ENCODE measurements around the gene B3GAT3.

B3GAT3 gene

DNA sequence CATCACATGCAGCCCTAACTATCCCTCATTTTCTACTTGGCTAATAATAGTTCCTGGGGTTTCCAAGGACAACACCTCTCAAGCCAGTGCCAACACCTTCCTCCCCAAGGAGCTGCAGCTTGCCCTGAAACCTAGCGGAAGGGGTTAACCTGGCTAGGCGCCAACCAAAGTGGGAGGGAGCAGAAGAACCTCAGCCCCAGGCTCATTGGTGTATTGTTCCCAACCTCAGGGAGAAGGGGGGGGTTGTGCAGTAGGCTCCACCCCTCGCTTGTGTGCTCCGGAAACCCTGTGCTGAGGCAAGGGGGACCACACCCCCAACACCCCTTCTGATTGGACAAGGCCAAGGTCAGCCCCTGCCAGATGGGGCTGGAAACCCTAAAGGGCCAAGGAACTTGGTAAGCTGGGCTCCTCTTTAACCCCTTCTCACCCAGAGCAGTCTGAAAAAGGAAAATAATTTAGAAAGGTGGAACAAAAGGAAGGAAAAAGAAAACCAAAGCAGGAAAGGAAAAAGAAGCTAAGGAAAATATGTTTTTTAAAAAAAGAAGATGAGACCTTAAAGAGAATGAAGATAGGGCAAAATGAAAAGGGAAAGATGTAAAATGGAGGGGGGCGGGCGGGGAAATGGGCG, 22.6 kb downstream of the B3GAT3 start:
- POLR2A ChIA-PET (ENCODE audit: low non-redundant PET): interaction anchor here (0.5 to 0.6 kb wide), 2 partner anchors 19 to 20 kb away, joined by 3 to 5 read pairs; no protein-coding TSS in a partner anchor

DNA sequence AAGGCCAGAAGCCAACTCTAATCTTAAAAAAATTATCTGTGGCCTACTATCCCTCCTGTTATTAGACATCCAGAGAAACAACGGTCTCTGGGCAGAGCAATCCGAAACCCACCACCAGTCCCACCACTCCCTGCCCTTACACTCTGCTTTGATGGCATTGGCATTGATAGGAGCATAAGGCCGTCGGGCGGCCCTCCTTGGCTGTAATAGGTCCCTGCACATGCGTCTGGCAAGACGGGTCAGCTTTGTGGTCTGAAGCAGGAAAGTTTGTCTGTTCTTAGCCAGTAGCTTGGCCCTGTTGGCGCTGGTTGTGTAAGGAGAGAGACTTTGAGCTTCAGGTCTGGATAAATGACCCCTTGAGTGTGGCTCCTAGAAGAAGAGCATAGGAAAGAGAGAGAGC, 26.7 kb downstream of the B3GAT3 start:
- TF ChIP-seq, protein P1, sequence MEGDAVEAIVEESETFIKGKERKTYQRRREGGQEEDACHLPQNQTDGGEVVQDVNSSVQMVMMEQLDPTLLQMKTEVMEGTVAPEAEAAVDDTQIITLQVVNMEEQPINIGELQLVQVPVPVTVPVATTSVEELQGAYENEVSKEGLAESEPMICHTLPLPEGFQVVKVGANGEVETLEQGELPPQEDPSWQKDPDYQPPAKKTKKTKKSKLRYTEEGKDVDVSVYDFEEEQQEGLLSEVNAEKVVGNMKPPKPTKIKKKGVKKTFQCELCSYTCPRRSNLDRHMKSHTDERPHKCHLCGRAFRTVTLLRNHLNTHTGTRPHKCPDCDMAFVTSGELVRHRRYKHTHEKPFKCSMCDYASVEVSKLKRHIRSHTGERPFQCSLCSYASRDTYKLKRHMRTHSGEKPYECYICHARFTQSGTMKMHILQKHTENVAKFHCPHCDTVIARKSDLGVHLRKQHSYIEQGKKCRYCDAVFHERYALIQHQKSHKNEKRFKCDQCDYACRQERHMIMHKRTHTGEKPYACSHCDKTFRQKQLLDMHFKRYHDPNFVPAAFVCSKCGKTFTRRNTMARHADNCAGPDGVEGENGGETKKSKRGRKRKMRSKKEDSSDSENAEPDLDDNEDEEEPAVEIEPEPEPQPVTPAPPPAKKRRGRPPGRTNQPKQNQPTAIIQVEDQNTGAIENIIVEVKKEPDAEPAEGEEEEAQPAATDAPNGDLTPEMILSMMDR (conservative IDR thresholded peaks at IDR 0.05; ENCODE audit: low read depth): no peak
- H3K27ac ChIP-seq: peak overlapping the region; percentile 91
- ChIA-PET CTCF (no interaction called here), POLR2A (ENCODE audit: low non-redundant PET) (no interaction called here)
- no peak for DNase-seq (ENCODE audit: low spot score)

More for the DNA sequence above, 22.6 kb downstream of the B3GAT3 start:
- TF ChIP-seq, protein P1 (conservative IDR thresholded peaks at IDR 0.05; ENCODE audit: low read depth): no peak
- peak overlapping the region; percentile 98 for H3K27ac ChIP-seq
- CTCF ChIA-PET: interaction anchor here (0.6 to 1.2 kb wide), 2 partner anchors 44 to 187 kb away, joined by 3 to 6 read pairs; no protein-coding TSS in a partner anchor
- DNase-seq (ENCODE audit: low spot score): peak; percentile 98

DNA sequence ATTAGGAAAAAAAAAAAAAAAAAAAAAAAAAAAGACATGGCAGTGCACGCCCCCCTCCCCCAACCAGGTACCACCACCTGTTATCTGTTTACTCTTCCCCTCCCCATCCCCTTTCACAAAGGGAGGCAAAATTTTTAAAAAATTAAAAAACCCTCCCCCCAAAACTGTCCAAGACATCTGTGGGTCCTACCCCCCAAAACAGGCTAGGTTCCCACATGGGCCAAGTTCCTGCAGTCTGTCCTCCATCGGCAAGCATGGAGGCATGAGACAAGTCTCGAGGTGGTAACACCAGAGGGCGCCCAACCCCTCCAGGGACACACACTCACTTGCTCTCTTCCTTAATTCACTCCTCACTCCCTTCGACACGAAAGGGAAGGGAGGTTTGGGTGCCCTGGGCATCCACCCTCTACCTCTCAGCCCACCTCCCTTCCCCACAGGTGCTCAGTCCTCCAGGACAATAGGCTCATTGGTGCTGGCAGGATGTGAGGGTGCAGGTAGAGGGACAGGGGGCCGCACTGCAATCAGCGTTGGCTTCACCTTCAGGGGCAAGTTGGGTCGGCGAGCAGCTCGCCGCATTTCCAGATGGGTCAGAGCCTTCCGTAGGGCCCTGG, 28.2 kb downstream of the B3GAT3 start:
- ChIA-PET CTCF (interaction anchor here (0.8 kb wide), 1 partner anchor 193 kb away, joined by 5 read pairs; no protein-coding TSS in a partner anchor), POLR2A (ENCODE audit: low non-redundant PET) (interaction anchor here (0.6 to 2.9 kb wide), 2 partner anchors 8 to 72 kb away, joined by 3 to 16 read pairs; partner anchors contain the start of genes C11orf98, CSKMT and MTA2)
- TF ChIP-seq, protein P1 (conservative IDR thresholded peaks at IDR 0.05; ENCODE audit: low read depth): peak; percentile 68
- peak; percentile 47 for DNase-seq (ENCODE audit: low spot score)
- H3K27ac ChIP-seq: peak overlapping the region; percentile 91

DNA sequence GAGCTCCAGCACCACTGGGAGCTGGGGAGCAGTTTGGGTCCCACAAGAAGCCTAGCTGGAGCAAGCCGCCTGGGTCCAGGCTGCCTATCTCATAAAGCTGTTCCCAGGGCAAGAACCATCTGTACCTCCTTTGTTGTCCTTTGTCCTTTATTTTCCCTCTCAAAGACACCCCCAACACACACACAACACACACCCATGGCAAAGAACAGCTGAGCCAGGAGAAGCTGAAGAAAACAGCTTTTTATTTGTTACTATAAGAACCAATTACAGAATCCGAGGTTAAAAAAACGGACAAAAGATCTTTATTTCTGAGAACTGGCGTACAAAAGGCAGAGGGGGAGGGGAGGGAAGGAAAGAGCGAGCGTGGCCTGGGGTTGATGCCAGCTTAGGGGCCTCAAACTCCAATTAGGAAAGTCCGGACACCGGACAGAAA, 28.8 kb downstream of the B3GAT3 start:
- CTCF ChIA-PET: interaction anchor here (0.7 to 0.9 kb wide), 2 partner anchors 73 to 97 kb away, joined by 3 to 4 read pairs; partner anchors contain the start of gene LRRN4CL
- TF ChIP-seq, protein P1 (conservative IDR thresholded peaks at IDR 0.05; ENCODE audit: low read depth): no peak
- peak overlapping the region; percentile 91 for H3K27ac ChIP-seq
- no peak for DNase-seq (ENCODE audit: low spot score)
- POLR2A ChIA-PET (ENCODE audit: low non-redundant PET): interaction anchor here (0.6 to 2.9 kb wide), 2 partner anchors 8 to 72 kb away, joined by 3 to 16 read pairs; partner anchors contain the start of genes C11orf98, CSKMT and MTA2

DNA sequence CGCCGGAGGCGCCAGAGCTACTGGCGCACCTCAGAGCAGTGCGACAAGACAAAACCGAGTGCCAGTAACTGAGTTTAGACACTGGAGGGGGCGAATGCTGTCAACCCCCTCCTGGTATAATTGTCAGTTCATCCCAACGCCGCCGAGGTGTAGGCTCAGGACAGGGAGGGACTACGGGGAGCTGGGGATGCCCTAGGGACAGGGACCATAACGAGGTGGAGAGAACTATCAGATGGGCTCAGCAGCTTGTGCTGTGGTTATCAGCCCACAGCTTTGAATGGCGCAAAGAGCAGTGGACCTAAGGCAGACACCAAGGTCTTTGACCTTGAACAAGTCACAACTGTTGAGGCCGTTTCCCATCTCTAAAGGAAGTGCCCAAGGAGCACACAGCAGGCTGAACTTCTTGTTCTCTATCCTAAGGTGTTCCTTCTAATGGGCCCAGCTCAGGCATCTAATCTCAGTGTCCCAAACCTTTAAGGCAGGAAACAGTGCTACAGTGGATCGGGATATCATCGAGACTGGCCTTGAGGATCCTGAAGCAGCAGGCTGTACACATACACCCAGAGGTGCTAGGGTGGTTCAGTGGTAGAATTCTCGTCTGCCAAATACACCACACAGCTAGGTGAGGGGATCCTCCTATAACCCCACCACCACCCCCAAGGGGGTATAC, 29.5 kb downstream of the B3GAT3 start:
- ChIA-PET CTCF (interaction anchor here (0.7 to 0.9 kb wide), 2 partner anchors 73 to 97 kb away, joined by 3 to 4 read pairs; partner anchors contain the start of gene LRRN4CL), POLR2A (ENCODE audit: low non-redundant PET) (interaction anchor here (0.5 to 2.9 kb wide), 12 partner anchors 9 to 73 kb away, joined by 3 to 24 read pairs (median 5); partner anchors contain the start of genes AHNAK, C11orf98, CSKMT and EEF1G)
- no peak for DNase-seq (ENCODE audit: low spot score)
- H3K27ac ChIP-seq: peak overlapping the region; percentile 91
- TF ChIP-seq, protein P1 (conservative IDR thresholded peaks at IDR 0.05; ENCODE audit: low read depth): no peak

Measured in RWPE1 (cell line).